Activated CD4-positive, alpha-beta T cell treated with anti-CD3 and anti-CD28 coated beads for 4 hours (primary cell): ENCODE data around the gene SPTLC3.

Experiments
- DNase-seq, 2 donors: peaks; one replicate each; pipeline ENCODE4 v3.0.0-alpha.2; 2020

The SPTLC3 gene

DNA sequence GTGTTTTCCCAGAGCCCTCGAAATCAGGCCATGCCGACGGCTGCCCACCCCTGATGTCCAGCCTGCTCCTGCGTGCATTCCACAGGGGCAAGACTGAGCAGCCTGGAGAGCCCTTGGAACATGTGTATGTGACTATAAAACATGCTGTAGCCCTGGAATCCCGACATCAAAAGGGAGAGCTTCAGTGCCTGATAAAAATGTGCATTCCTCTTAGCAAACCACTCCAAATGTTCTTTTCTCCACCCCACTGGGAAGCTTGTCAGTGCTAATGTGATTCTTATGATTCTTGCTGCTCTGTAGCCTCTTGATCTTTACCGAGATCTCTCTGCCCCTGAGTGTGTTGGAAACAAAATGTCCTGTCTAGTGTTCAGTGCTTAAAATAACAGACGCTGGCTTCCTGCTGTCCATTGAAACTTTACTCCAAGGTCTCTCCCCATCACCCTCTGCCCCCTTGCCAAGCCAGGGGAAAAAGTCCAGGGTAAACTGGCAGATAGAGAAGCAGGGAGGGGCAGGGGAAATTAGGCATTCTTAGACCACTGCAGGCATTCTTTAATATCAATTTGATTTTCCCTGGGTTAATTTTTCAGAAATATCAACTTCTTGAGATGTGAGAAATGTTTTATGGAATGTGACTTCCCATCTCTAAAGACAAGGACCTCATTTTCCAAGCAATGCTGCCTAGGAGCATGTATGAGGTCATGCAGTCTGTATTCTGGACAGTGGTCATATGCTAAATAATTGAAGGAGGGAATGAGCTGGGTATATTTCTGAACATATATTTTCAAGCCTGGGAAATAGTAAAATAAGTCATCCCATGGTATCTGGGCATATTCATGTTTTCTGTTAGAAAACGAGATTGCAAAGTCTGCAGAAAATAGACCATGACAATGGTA lies 138.5 kb downstream of the SPTLC3 start:
- DNase-seq, result no peak

DNA sequence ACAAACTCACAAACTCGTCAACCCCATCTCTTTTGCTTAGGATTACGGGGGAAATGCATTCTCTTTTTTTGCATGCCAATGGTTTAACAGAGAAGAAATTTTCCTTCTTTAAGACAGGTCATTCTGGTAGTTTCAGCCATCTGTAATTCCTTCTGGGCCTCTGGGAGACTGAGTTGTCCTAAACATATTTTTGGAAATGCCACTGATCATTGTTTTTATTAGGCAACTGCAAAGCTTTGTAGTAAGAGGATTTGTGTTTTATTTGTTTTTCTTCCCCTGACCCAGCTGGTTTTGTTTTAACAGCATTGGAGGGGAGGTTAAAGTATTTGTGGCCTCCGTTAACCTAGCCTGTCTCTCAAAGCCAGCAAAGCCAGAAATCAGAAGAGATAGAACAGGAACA lies 139.2 kb downstream of the SPTLC3 start:
- DNase-seq, result no peak

DNA sequence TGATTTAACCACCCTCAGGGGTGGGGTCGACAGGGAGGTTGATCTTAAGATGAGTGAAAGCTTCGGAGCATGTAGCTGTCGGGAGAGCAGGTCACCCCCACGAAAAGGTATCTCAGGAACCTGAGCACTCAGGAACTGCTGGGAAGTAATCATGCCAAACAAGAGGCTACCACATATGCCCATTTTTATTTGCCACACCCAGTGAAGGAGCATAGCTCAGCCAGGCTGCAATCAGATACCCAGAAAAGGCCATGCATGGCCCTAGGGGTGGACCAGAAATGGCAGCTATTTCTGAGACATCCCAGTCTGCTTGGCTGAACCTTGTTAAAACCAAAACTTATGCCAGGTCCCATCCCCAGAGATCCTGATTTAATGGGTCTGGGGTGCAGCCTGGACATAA lies 139.6 kb downstream of the SPTLC3 start:
- no peak for DNase-seq

DNA sequence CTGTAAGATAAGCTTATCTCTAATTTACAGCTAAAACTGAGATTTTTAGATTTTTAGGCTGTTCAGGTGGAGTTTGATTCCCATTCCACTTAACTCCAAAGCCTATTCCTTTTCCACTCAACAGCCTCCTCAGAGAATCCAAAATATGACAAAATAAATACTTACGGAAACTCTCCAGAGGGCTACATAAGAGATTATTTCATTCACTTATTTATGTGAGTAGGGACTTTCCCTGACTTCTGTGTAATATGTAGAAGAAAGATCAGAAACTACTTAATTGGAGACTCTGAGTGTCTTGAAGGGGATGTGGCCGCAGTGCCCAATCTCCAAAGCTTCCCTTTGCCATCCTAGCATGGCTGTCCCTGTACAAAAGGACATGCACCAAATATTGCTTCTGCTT lies 140.2 kb downstream of the SPTLC3 start:
- no peak for DNase-seq

DNA sequence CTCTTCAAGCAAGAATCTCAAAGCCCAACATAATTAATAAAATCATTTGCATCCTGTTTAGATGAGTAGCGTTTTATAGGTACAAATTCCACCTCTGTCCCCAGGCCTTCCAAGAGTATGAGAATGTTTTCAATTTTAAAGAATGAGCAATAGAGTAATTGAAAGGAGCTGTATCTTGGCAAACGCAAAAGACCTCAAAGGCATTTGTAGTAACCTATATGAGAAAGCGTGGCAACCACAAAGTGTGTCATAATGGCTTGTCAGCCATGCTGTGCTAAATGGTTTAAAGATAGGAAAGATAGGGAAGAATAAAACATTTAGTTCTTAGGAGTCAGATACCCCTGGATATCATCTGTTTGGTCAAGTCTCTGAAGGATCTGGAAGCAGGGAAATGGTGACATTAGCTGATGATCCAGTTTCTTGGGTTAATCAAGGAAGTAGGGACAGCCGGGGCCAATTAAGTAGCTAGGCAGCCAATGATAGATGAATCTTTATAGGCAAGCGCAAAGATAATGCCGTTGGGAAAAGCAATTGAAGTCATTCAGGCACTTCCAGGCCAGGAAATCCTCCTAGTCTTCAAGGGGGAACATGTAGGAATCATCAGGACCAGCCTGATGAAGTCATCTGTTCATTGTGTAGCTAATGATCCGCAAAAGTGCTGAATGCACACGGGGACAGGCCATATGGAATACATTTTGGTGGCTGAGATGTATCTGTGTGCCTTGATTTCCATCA lies 140.8 kb downstream of the SPTLC3 start:
- DNase-seq, result no peak

DNA sequence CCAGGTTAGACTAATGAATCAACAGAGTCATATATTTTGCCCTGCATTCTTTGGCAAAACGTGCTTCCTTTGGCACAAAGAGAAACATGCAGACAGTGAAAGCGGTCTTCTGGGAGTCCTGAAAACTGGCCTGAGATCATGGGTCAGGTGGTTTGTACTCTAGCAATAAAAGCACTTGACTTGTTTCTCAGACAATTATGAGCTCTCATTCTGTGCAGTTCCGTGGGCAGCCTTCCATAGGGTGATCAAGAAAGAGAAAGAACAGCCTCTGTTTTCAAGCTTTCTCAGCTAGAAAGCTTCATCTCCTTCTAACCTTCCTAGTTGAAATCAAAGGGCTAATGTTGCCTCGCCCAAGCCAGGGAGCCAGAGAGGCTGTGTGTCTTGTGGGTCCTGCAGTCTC lies 149.6 kb downstream of the SPTLC3 start:
- no peak for DNase-seq

DNA sequence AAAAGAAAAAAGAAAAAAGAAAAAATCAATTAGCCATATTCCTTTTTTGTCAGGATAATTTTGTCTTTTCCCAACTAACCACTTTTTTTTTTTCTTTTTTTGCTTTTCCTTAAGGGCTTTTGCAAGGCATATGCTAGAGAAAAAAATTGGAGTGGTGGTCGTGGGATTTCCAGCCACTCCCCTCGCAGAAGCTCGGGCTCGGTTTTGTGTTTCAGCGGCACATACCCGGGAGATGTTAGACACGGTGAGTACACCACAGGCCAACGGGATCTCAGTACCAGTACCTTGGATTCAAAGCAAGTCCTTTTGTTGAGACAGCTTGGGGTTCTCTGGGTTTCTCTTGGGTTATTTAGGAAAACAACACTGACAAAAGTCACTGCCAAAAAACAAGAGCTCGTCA lies 151.1 kb downstream of the SPTLC3 start:
- DNase-seq, result no peak

DNA sequence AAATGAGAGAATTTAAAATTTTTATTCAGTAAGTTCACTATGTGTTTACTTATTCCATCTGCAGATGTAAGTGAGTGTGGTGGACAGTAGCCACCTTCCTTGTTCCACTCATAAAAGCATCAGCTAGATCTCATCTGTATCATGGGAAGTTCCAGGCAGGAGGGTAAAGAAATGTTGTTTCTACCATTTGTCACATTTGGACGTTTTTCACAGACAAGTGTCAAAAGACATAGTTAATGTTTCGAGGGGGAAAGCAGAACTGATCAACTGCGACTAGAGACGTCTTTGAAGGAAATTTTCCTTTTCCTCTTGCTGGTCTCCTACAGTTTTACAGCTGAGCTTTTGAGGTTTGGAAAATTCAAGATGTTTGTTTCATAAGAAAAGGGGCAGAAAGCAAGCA lies 156.4 kb downstream of the SPTLC3 start:
- no peak for DNase-seq

DNA sequence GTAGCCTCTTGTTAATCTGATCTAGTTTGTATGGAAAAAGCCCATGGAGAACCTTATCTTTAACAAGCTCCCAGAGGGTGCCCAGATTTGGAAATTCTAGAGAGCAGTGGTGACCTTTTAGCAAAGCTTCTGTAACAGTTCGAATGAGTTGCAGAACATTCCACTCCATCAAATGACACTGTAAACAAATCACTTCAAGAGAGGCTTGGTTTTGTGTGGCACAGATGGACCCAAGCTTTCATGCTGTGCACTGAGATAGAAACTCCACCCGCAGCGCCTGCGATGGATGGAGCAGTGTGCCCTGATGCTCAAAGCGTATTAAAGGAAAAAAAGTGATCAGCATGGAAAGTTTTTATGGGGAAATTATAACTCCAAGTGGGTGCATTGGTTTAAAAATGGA lies 157.2 kb downstream of the SPTLC3 start:
- no peak for DNase-seq

DNA sequence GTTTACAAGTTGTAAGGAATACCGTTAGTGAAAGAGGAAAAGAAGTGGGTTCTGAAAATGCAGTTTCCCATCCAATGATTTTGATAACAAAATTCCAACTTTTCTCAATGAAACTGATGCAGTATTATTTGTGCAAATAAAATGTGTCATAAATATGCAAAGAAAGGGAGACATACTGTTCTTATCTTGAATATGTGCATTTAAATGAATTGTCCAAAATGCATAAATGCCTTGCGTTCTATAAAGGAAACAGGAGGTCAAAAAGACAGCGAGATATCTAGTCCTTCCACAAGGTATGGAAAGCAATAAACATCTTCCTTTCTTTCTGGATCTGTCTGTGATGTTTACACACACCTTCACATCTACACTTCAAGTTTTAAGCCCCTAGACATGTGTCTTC lies 157.7 kb downstream of the SPTLC3 start:
- DNase-seq, result no peak

DNA sequence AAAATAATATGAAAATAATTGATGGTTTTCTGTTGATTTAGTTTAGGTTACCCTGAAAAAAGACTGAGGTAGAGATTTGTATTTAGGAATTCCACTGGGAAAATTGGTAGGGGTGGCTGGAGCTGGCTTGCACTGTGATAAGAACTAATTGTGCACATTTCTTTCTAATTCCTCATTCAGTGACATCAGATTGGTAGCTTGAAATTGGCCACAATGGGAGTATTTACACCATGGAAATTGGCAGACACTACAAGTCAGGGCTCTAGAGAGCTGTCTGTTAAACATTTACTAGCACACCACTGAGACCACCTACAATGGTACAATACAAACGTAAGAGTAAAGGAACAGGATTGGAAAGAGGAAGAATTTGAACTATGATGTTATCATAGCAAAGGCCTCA lies 160.3 kb downstream of the SPTLC3 start:
- DNase-seq, result no peak

DNA sequence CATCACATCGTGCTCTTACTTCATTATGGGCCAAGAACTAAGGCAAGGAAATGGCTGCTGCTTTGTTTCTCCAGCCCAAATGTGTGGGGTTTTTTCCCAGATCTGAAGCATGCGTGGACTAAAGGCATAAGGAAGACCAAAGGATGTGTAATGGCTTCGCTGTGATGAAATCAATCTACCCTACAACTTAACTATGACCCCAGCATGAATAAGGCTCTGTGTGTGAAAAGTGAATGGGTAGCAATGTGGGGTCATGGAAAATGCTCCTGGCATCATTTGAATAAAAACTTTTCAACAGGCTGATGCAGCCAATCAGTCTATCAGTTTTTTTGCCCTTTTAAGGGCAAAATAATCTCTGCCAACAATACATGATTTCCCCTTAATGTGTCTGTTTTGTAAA lies 162.0 kb downstream of the SPTLC3 start:
- no peak for DNase-seq

DNA sequence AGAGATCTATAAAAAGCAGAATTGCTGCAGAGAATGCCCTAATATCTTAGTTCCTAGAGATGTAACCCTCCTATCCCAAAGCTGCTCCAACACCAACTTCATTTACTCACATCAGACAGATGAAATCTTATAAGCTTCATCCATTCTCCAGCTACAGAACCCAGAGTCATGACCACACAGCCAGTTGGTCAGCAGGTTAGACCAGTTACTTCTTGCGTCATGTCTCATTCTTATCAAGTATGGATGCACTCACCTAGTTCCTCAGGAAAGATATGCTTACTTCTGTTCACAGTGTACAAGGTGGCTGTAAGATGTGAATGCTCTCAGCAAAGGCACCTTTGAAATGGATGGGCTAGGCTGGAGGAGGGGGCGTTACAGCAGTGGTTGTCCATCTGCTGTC lies 164.4 kb downstream of the SPTLC3 start:
- DNase-seq, result no peak

DNA sequence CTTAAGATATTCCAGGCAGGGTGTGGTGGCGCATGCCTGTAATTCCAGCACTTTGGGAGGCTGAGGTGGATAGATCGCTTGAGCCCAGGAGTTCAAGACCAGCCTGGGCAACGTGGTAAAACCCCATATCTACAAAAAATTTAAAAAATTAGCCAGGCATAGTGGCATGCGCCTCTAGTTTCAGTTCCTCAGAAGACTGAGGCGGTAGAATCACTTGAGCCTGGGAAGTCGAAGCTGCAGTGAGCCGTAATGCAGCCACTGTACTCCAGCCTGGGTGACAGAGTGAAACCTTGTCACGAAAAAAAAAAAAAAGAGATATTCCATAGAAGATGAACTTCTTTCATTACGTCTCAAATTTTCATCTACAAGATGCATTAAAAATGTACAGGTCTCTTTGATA lies 165.6 kb downstream of the SPTLC3 start:
- no peak for DNase-seq

DNA sequence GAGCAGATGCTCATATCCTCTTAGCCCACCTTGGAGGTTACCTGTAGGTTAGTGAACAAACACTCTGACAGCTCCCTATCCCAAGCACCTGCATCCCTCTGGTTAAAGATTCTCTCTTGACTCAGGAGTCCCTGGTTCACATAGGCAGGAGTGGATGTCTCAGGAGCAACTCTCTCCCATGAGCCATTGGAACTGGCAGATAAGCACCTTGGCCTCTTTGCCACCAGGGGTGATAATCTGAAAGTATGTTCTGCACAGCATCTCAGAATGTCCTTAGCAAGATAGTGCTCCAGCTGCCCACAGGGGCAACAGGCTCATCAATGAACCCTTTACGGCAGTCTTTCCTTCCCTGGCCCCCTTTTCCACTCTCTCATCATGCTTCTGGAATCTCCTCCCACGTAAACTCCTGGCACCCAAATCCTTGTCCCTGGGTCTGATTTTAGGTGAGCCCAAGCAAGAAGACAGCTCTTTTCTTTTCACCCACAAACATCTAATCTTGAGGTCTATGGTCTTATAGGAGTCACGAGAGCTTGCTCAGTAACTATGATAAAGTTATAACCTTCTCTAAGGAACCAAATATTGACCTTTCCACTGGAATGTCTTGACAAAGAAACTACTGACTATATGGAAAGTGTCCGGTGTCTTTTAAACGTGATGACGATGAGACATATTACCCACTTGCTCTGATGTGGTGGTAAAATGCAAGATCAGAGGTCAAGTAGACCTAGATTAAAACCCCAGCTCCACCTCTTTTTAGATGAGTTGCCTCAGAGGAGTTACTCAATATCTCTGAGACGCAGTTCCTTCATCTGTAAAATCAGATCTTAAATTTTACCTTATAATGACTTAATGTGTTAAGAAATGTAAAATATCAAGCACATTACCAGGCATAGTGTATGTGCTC lies 172.5 kb downstream of the SPTLC3 start:
- DNase-seq, result no peak

DNA sequence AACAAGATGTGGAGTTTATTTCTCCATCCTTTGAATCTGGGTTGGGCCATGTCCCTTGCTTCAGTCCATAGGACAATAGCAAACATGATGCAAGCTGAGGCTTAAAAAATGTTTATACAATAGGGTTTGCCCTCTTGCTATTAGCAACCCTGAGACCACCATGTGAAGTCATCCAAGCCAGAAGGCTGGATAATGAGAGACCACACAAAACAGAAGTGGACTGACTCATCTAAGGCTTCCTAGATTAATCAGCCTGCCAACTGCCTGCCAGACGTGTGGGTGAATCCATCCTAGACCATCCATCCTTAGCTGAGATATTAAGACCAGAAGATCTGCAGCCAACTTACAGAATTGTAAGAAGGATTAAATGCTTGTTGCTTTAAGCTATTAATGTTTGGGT lies 174.2 kb downstream of the SPTLC3 start:
- no peak for DNase-seq

DNA sequence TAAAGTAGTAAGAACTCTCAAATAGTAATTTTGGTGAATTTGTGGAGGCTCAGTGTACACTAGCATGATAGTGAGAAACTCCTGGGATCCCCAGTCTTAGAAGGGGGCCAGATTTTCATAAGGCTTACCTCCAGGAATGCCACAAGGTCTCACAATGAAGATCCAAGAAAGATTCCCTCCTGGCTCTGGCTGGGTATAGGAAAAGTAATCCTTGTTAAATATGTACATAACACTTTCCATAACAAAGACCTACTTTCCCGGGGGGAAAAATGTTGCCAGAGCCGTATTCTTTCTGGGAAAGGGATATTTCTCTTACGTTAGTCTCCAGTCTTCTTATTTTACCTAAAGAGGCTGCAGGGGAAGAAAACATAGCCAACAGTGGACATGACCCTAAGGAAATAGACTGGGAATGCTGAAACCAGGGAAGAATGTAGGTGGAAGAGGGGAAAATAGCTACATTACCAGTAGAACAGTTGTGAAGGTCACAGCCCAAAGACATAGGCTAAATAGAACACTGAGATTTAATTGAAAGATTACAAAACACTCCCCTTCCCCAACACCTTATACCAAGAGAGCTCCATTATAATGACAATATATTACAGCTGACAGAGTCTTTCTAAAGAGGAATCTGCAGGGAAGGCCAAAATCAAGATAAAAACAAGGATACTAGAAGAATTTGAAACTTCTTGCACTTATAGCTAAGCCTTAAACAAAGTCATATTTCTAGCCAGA lies 177.4 kb downstream of the SPTLC3 start:
- DNase-seq, result no peak

DNA sequence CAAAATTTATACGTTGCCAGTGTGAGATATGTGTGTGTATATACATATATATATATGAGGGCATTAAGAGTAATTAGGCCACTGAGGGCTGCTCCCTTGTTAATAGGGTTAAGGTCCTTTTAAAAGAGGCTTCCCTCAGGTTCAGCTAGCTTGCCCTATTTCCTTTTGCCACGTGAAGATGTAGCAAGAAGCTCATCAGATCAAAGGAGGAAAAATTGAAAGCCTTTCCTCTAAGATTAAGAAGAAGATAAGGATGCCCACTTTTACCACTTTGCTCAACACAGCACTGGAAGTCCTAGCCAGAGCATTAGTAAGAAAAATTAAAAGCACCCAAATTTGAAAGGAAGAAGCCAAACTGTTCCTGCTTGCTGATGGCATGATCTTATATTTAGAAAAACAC lies 179.1 kb downstream of the SPTLC3 start:
- DNase-seq, result no peak

DNA sequence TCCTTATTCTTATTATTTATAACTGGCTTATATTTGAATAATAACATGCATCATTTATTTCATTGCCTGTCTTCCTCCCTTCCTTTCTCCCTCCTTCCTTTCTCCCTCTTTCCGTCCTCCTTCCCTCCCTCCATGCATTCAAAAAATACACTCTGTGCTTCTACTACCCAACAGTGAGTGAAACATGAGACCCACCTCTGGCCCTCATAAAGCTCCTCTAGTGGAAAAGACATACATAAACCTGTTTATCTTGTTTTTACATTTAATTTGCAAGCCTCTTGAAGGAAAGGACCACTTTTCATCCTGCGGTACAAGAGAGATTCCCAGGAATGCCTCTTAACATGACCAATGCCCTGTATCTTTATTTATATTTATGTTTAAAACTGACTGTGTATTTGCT lies 190.5 kb downstream of the SPTLC3 start:
- no peak for DNase-seq

DNA sequence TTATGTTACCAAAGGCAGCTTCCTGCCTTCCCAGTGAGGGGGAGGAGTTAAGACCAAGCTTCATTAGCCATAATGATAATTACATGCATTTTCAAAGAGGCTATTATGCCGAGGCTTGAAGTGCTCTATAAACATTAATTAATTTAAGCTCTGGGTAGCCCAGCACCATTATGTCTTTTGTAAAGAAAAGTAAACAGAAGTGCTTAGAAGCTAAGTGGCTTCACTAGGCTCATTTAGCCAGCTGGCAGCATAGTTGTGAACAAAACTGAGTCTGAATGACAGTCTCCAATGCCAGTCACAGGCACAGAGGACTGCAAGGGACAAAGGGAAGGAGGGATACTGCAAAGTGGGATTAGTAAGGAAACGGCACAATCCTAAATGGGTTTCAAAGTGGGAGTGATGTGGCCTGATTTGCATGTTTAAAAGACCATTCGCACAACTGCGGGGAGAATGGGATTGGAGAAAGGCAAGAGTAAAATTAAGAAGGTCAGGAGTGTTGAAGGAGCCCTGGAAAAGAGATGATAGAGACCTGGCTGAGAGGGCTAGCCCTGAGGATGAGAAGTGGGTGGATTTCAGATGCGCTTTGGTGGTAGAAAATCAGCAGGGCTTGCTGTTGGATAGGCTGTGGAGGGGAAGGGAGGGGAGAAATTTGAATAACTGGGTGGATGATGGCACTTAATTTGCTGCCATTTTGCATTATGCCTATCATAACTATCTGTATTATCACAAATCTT lies 192.2 kb downstream of the SPTLC3 start:
- DNase-seq, result no peak

DNA sequence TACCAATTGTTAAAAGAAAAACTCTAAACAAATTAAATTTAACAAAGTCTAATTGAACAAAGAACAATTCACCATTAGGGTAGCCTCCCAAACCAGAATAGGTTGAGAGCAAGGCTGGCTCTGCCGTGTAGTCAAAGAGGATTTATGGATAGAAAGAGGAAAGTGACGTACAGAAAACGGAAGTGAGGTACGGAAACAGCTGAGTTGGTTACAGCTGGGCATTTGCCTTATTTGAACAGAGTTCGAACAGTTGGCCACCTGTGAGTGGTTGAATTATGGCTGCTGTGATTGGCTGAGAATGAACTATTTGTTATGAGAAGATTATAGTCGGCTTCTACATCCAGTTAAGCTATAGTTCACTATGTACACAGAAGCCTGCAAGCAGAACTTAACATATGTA lies 193.8 kb downstream of the SPTLC3 start:
- no peak for DNase-seq

DNA sequence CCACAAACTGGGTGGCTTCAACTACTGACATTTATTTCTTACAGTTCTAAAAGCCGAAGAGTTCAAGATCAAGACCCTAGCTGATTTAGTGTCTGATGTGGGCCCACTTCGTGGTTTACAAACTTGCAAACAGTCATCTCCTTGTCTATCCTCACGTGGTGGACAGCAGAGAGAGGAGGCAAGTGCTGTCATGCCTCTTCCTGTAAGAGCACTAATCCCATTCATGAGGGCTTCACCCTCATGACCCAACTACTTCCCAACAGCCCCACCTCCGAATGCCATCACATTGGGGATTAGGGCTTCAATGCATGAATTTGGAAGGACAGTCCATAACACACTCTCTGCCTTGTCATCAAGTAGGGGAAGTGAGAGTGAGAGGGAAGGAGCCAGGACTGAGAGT lies 196.7 kb downstream of the SPTLC3 start:
- no peak for DNase-seq
